ENCODE results near the gene SPRED3.

DNA sequence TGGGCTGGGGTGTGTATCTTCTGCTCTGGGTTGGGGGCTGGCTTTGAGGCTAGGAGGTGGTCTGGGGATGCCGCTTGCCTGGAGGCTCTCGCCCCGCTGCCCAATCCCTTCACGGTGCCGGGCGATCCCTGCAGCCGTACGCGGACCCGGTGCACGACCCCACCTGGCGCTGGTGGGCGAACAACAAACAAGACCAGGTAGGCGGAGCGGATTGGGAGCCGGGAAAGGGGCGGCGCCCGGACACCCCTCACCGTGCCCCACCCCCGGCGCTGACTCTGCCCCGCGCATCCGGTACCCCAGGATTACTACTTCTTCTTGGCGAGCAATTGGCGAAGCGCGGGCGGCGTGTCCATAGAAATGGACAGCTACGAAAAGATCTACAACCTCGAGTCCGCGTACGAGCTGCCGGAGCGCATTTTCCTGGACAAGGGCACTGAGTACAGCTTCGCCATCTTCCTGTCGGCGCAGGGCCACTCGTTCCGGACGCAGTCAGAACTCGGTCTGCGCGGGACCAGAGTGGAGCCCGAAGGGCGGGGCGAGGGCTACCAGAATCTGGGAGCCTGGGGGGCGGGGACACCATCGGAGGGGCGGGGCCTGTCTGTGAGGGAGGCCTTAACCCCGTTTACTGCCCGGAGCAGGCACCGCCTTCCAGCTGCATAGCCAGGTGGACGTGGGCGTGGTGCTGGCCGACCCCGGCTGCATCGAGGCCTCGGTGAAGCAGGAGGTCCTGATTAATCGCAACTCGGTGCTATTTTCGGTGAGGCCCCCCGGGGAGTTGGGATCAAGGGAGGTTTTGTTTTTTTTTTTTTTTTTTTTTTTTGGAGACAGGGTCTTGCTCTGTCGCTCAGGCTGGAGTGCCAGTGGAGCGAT lies 26.2 kb upstream of the SPRED3 start:
- TF ChIP-seq EZH2phosphoT487 (IDR thresholded peaks at IDR 0.05; ENCODE audit: low read depth): no peak
- TF ChIP-seq, protein P1, sequence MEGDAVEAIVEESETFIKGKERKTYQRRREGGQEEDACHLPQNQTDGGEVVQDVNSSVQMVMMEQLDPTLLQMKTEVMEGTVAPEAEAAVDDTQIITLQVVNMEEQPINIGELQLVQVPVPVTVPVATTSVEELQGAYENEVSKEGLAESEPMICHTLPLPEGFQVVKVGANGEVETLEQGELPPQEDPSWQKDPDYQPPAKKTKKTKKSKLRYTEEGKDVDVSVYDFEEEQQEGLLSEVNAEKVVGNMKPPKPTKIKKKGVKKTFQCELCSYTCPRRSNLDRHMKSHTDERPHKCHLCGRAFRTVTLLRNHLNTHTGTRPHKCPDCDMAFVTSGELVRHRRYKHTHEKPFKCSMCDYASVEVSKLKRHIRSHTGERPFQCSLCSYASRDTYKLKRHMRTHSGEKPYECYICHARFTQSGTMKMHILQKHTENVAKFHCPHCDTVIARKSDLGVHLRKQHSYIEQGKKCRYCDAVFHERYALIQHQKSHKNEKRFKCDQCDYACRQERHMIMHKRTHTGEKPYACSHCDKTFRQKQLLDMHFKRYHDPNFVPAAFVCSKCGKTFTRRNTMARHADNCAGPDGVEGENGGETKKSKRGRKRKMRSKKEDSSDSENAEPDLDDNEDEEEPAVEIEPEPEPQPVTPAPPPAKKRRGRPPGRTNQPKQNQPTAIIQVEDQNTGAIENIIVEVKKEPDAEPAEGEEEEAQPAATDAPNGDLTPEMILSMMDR (IDR thresholded peaks at IDR 0.05; ENCODE audit: low read depth, low read length): no peak
